Skin of body (tissue), 2 donors: ENCODE data around the gene DCLK2. TPM values are rescaled to one million over a fixed set of nuclear protein-coding genes. Genes with fewer than 3 reads are reported as not detected.
A peak's percentile ranks its signal among the peaks of the same experiment; 100 is the strongest.

ENCODE experiments used
- DNase-seq: peaks from one replicate; lab custom pipeline; 2025; lab: John Stamatoyannopoulos, UW
- total RNA-seq: library from RNA; depleted of rRNA; stranded (reverse); fragments of >200 nt; gene quantifications from one replicate; pipeline ENCODE4 v1.2.3, GENCODE V29; 2014

Gene DCLK2
- total RNA-seq, 1 donor from 2014 or later, result 11.7 TPM

- DNase-seq, result no peak
Observed at GRCh38 chr4:150069353-150069752, 8.9 kb upstream of the DCLK2 start.

- DNase-seq, result no peak
Observed at GRCh38 chr4:150070464-150071170, 7.6 kb upstream of the DCLK2 start.

DNA sequence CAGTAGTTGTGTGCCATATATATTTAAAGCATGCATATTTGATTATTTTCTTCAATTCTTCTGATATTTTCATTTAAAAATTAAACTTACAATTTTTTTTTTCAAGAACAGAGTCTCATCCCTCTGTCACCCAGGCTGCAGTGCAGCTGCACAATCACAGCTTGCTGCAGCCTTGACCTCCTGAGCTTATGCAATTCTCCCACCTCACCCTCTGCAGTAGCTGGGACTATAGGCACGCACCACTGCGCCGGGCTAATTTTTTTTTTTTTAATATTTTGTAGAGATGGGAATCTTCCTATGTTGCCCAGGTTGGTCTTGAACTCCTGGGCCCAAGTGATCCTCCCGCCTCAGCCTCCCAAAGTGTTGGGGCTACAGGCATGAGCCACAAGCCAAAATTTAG, 5.8 kb upstream of the DCLK2 start:
- no peak for DNase-seq

GRCh38 chr4:150072906-150073714, 5.1 kb upstream of the DCLK2 start:
- no peak for DNase-seq

GRCh38 chr4:150074064-150074463, 4.2 kb upstream of the DCLK2 start:
- no peak for DNase-seq

DNA sequence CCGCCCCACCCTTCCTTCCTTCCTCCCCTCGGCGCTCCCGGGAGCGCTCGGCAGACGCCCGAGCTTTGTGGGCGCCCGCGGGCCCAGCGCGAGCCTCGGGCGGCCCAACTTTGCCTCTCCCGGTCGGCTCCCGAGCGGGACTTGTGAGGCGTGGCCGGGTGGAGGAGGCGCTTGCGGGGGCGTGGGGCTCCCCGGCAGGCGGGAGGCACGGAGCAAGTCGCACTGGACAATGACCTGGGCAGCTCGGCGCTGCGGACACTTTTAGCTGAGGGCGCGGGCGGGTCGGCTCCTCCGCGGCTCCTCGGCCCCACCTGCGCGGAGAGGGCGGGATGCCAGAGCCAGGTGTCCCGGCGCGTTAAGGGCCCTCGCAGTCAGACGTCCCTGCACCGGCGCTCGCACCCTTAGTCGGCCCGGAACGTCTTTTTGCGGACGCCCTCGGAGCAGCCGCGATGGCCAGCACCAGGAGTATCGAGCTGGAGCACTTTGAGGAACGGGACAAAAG, 385 bp downstream of the DCLK2 start:
- peak; percentile 27 for DNase-seq

GRCh38 chr4:150079081-150079581, 886 bp downstream of the DCLK2 start:
- DNase-seq, result no peak

GRCh38 chr4:150080337-150080736, 2.1 kb downstream of the DCLK2 start:
- DNase-seq, result peak; percentile 25

DNA sequence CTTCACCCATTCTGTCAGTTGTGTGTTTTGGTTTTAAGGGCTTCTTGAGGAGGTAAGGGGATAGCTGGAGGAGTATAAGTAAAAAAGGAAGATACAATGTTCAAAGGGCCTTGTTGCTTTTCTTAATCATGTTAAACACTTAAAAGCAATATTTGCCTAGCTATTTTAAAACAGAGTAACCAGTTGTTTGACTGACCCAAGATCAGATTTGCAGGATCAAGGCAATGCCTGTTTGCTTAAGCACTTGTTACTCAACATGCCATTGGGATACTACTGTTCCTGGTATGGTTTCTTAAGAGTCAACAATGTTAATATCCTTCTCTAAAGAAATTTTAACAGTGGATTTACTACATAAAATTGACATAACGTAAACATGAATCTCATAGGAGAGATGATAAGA, 2.6 kb downstream of the DCLK2 start:
- no peak for DNase-seq

DNA sequence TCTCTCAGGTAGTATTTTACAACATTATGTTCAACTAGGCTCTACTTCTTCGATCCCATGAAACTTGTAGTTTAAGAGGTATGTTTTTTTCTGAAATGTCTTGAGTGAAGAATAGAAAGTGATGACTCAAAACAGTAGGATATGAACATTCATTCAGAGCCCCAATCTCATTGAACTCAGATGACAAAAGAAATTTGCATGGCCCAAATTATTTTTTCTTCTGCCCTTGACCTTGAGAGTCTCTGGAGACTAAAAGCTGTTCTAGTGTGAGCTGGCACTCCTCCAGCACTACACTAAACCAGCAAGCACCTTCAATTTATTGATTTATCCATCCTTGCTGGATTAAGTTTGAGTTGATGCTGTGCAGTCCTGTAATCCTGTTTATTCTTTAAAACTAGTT, 4.0 kb downstream of the DCLK2 start:
- DNase-seq, result no peak

DNA sequence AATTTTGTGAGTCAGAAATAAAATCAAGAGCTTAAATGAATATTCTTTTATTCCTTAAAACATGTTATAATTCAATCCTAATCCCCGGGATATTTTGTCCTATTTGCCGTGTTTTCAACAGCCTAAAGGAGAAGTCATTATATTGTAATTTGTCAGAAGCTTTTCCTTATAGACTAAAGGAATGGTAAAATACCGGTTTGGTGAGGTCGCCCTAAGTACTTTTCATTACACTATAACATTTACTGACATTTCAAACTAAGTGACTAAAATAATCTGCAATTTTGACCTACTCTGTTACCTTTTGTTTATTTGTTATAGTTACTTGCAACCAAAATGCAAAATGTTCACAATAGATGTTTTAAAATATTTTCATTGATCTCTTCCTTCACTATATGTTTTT, 8.8 kb downstream of the DCLK2 start:
- no peak for DNase-seq

GRCh38 chr4:150089732-150090131, 11.5 kb downstream of the DCLK2 start:
- DNase-seq, result no peak

GRCh38 chr4:150090836-150091235, 12.6 kb downstream of the DCLK2 start:
- DNase-seq, result peak; percentile 8

DNA sequence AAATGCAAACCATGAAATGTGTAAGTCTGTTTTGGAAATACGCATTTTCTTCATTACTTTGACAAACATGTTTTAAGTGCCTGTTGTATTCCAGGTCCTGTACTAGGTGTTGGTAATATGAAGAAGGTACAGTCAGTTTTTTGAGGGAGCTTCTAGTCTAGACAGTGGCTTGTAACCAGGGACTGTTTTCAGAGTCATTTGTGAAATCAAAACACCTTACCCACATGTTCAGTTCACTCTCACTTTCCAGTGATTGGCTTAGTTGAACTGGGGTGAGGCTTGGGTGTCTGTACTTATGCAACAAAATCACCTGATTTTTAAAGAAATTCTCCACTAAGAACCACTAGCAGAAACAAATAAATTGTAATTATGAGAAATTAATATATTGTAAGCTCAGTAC, 16.4 kb downstream of the DCLK2 start:
- no peak for DNase-seq

GRCh38 chr4:150096625-150097024, 18.4 kb downstream of the DCLK2 start:
- DNase-seq, result no peak

DNA sequence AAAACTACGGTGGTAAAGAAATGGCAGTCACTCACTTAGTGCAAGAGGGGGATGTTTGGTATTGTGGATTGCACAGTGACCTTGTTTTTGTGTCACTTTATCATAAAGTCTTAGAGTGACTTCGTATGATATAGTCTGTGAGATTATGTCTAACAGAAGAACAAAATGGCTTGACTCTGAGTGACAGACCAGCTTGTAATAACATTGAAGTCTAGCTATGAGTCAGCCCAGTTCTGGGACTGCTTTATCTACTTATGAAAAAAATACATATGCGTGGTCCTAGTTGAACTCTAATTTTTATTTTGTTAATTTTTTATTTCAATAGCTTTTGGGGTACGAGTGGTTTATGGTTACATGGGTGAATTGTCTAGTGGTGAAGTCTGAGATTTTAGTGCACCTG, 20.0 kb downstream of the DCLK2 start:
- DNase-seq, result no peak

GRCh38 chr4:150104404-150105027, 26.3 kb downstream of the DCLK2 start:
- no peak for DNase-seq

DNA sequence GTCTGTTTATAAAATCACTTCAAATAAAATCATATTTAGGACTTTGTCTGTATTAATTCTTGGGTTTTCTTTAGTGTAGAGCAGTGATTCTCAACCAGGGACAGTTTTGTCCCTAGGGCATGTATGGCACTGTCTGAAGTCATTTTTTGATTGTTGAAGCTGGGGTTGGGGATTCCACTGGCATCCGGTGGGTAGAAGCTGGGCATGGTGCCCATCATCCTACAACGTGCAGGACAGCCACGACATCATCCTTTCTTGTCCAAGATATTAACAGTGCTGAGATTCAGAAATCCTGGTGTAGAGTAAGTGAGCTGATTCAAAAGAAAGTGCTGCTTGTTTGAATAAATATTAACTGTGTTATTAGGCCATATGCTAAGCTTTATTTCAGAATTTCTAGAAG, 28.6 kb downstream of the DCLK2 start:
- DNase-seq, result no peak

- peak; percentile 35 for DNase-seq
Observed at GRCh38 chr4:150108691-150109090, 30.4 kb downstream of the DCLK2 start.

DNA sequence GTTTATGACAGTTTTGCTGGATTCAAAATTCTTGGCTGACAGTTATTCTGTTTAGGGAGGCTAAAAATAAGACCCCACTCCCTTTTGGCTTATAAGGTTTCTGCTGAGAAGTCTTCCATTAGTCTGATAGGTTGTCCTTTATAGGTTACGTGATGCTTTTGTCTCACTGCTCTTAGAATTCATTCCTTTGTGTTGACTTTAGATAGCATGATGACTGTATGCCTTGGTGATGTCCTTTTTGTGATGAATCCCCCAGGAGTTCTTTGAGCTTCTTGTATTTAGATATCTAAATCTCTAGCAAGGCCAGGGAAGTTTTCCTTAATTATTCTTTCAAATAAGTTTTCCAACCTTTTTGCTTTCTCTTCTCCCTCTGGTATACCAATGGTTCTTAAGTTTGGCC, 36.4 kb downstream of the DCLK2 start:
- DNase-seq, result no peak

GRCh38 chr4:150115851-150116250, 37.6 kb downstream of the DCLK2 start:
- no peak for DNase-seq

GRCh38 chr4:150116506-150116905, 38.3 kb downstream of the DCLK2 start:
- DNase-seq, result no peak
